ENCODE measurements around the gene VRK3.

DNA sequence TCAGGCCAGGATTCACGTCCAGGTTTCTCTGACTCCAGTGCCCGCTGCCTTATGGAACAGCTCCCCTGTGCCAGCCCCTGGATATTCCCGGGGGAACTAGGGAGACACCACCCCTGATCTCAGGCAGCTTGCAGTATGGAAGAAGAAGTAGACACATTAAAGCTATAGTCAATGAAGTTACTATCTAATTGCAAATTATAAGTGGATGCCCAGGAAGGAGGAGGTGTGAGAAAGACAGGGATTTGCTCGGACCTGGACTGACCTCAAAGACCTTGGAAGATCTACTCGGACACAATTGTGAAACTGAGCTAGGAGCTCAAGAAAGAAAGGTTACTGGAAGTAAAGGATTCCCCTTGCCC, 74.6 kb downstream of the VRK3 start:
- TF ChIP-seq, protein P1, sequence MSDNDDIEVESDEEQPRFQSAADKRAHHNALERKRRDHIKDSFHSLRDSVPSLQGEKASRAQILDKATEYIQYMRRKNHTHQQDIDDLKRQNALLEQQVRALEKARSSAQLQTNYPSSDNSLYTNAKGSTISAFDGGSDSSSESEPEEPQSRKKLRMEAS (IDR thresholded peaks at IDR 0.05; ENCODE audit: insufficient read depth, insufficient read length) = no peak
- TF ChIP-seq POLR2A (IDR thresholded peaks at IDR 0.05; ENCODE audit: low read depth, low read length) = no peak
- TF ChIP-seq, protein P2, sequence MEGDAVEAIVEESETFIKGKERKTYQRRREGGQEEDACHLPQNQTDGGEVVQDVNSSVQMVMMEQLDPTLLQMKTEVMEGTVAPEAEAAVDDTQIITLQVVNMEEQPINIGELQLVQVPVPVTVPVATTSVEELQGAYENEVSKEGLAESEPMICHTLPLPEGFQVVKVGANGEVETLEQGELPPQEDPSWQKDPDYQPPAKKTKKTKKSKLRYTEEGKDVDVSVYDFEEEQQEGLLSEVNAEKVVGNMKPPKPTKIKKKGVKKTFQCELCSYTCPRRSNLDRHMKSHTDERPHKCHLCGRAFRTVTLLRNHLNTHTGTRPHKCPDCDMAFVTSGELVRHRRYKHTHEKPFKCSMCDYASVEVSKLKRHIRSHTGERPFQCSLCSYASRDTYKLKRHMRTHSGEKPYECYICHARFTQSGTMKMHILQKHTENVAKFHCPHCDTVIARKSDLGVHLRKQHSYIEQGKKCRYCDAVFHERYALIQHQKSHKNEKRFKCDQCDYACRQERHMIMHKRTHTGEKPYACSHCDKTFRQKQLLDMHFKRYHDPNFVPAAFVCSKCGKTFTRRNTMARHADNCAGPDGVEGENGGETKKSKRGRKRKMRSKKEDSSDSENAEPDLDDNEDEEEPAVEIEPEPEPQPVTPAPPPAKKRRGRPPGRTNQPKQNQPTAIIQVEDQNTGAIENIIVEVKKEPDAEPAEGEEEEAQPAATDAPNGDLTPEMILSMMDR (IDR thresholded peaks at IDR 0.05; ENCODE audit: extremely low read depth in 1 of 2, insufficient read depth in 1 of 2, low read depth in 1 of 2, low read length in 2 of 2) = no peak
- no peak for TF ChIP-seq MYC (IDR thresholded peaks at IDR 0.05; ENCODE audit: low read depth, low read length)
- no peak for TF ChIP-seq EZH2 (IDR thresholded peaks at IDR 0.05; ENCODE audit: borderline replicate concordance, low read depth, low read length, severe bottlenecking)
- no peak for TF ChIP-seq POLR2AphosphoS5 (IDR thresholded peaks at IDR 0.05; ENCODE audit: insufficient read depth, low read depth, low read length)

Data from endothelial cell of umbilical vein (primary cell).